Measurements from ENCODE around the gene INTS11. TPM values are rescaled to one million over a fixed set of nuclear protein-coding genes. Genes with fewer than 3 reads are reported as not detected.

The INTS11 gene
- total RNA-seq, 1 donor from 2014 or later, result 75.7 TPM

DNA sequence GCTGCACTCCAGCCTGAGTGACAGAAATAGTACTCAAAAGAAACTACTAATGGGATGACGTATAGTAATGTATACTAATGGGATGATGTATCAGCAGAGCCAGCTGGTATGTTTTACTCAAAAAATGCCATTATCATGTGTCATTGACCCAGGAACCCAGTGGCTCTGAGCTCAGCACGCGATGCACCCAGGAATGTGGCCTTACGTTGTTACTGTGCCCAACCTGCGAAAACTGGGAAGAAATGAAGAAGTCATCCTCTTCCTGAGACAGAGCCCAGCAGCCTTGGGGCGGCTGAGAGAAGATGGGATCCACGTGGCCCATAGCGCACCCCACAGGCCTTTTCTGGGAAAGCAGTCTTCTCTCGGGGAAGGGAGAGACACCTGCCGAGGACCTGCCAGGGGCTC is 59.6 kb downstream of the INTS11 start:
- ATAC-seq (no peak), DNase-seq (ENCODE audit: missing footprints) (peak; percentile 42)
- intact Hi-C loops (cut with DNase I), result no loop called here

DNA sequence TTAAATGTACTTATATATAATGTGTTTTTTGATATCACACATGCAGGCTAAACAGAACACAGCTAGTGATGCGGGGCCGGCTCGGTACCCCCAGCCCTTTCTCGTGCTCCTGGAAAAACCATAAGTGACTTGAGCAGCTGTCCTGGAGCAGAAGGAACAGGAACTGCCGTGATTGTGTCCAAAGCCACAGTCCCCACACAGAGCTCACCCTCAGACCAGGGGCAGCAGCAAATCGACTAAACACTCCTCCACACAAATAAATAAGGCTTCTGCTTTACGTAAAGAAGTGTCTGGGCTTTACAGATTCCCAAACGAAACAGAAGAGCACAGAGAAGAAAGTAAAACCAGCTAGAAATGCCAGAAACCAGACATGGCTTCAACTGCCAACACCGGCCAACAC is 60.4 kb downstream of the INTS11 start:
- ATAC-seq (no peak), DNase-seq (ENCODE audit: missing footprints) (peak; percentile 13)
- intact Hi-C loops (cut with DNase I), result no loop called here

DNA sequence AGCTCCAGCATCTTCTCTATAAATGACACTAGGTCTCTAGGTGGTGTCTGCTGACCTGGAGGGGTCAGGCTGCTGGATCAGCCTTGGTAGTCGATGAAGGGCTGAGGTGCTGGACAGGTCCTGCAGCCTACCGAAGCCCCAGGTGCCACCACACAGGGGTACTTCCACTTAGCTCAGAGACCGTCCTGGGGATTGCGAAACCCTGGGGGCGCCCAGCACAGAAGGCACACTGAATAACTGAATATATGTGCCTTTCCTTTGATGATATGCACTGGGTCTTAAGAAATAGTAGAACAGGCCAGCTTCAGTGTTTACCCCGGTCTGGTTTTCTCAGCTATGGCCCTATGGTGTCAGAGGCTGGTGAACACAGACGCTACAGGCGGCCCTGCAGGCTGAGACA is 61.7 kb downstream of the INTS11 start:
- no peak for ATAC-seq
- intact Hi-C loops (cut with DNase I), result no loop called here
- no peak for DNase-seq (ENCODE audit: missing footprints)

DNA sequence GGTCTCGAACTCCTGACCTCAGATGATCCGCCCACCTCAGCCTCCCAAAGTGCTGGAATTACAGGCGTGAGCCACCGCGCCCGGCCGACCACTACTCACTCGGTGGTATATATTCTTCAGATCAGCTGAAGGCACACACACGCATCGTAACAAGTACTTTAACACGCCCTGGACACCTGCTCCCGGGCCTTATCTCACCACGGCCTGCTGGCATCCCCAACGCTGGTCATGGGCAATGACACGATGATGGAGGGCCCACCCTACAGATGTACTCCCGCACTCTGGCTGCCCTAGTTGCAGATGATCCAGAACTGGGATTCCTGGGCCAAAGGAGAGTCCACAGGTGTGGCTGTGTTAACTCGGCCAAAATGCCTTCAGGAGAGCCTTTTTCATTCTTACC is 62.4 kb downstream of the INTS11 start:
- intact Hi-C loops (cut with DNase I), result no loop called here
- ATAC-seq, result no peak
- DNase-seq (ENCODE audit: missing footprints), result peak; percentile 21

Small RNA genes within 50 kb of the gene (microRNA-seq; reads per million reads assigned to microRNA genes)
- 2.5 reads per million for gene MIR6726
- not detected for gene MIR6727
- gene MIR6808, result not detected

Other genes starting within 250 kb of the INTS11 start
- gene C1orf159, start 208.6 kb downstream of the INTS11 start, total RNA-seq, result 2.9 TPM
- 0.24 TPM for gene TTLL10, start 150.8 kb downstream of the INTS11 start, total RNA-seq
- gene TNFRSF18, start 118.1 kb downstream of the INTS11 start, total RNA-seq, result not detected
- 1.4 TPM for gene TNFRSF4, start 110.5 kb downstream of the INTS11 start, total RNA-seq
- 125 TPM for gene SDF4, start 92.7 kb downstream of the INTS11 start, total RNA-seq
- 8.3 TPM for gene B3GALT6, start 92.4 kb downstream of the INTS11 start, total RNA-seq
- 0.57 TPM for gene C1QTNF12, start 77.9 kb downstream of the INTS11 start, total RNA-seq
- 40.0 TPM for gene UBE2J2, start 50.8 kb downstream of the INTS11 start, total RNA-seq
- 3.0 TPM for gene SCNN1D, start 44.2 kb downstream of the INTS11 start, total RNA-seq
- 57.3 TPM for gene ACAP3, start 16.7 kb downstream of the INTS11 start, total RNA-seq
- gene PUSL1, start 16.1 kb downstream of the INTS11 start, total RNA-seq, result 10.3 TPM
- 119 TPM for gene CPTP, start 142 bp upstream of the INTS11 start, total RNA-seq
- gene TAS1R3, start 6.6 kb upstream of the INTS11 start, total RNA-seq, result 0.51 TPM
- 119 TPM for gene DVL1, start 24.8 kb upstream of the INTS11 start, total RNA-seq
- gene MXRA8, start 33.9 kb upstream of the INTS11 start, total RNA-seq, result 21.8 TPM
- 265 TPM for gene AURKAIP1, start 50.5 kb upstream of the INTS11 start, total RNA-seq
- gene CCNL2, start 74.7 kb upstream of the INTS11 start, total RNA-seq, result 49.4 TPM
- gene MRPL20, start 82.6 kb upstream of the INTS11 start, total RNA-seq, result 140 TPM
- gene ANKRD65, start 96.6 kb upstream of the INTS11 start, total RNA-seq, result 3.0 TPM
- gene VWA1, start 111.0 kb upstream of the INTS11 start, total RNA-seq, result 20.5 TPM
- gene ATAD3C, start 125.0 kb upstream of the INTS11 start, total RNA-seq, result 1.8 TPM
- 9.0 TPM for gene ATAD3B, start 147.1 kb upstream of the INTS11 start, total RNA-seq
- 17.9 TPM for gene ATAD3A, start 187.5 kb upstream of the INTS11 start, total RNA-seq
- gene TMEM240, start 216.0 kb upstream of the INTS11 start, total RNA-seq, result 6.9 TPM

All from Right ventricle myocardium inferior (tissue), 1 donor.